ENCODE data around the gene GABBR2.

Gene GABBR2

GRCh38 chr9:98385751-98386150, 323.0 kb downstream of the GABBR2 start:
- DNase-seq = no peak

GRCh38 chr9:98383758-98384157, 325.0 kb downstream of the GABBR2 start:
- DNase-seq = no peak

- no peak for DNase-seq
Measured at GRCh38 chr9:98381311-98382103, 327.2 kb downstream of the GABBR2 start.

DNA sequence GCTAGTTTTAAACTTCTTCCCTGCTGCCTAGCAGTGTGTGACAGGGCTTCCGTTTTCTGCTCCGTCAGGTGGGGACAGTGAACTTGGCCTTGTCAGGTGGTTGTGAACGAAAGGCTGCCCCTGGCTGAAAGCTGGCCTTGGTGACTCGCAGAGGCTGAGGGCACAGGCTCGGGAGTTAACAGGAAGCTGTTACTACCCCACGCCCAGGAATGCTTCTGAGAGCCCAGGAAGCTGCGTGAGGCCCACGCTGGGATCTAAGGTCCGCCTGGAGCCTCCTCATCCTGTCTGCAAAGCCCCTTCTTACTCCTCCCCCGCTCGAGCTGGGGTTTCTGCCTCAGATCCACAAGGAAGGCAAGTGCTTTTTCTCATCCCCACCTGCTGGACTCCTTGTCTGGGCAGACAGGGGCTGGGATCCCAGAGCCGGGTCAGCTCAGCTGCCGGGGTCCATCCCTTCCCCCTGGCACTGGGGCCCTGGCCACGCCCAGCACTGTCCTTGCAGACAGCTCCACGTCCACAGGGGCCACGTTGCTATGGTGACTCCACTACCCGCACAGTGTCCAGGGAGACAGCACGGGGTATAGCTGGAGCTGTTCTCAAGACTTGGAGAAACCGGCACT, 328.6 kb downstream of the GABBR2 start:
- DNase-seq = no peak

GRCh38 chr9:98379572-98379971, 329.2 kb downstream of the GABBR2 start:
- DNase-seq = no peak

DNA sequence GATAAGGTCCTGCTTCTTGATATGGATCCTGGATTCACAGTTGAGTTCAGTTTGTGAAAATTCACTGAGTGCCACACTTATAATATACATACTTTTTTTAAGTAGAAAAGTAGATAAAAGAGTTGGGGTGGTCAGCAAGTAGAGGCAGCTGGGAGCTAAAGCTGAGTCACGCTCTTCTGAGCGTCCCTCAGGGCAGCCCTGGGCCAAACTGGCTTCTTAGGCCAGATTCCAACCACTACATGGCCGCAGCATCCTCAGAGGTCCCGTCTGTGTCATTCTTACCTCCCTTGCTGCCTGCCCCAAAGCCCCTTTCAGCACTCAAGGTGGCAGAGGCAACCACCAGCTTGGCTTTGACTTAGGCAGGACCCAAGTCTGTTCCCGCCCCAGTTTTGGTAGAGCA, 329.9 kb downstream of the GABBR2 start:
- no peak for DNase-seq

- no peak for DNase-seq
Measured at GRCh38 chr9:98378206-98378780, 330.4 kb downstream of the GABBR2 start.

DNA sequence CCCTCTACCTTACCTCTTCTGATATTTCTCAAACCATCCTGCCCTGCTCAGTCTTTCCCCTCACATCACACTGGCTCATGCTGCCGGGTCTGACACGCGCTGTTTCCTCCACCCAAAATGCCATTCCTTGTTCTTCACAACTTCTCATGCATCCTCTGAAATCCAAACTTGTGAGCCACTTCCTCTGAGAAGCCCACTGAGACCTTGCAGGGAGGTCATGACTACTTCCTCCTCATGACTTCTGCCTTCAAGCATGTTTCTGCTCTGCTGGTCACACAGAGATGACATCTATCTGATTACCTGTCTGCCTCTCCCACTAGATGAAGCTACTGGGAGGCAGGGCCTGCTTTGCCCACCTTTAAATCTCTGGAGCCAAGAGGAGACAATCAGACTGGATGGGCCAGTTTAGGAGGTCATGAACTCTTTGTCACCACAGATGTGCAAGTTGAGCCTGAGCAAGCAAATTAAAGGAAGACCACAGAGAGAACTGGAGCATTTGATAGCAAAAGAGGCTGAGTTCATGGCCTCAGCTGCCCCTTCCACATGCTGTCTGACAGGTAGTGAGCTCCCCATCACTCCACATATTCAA, 333.5 kb downstream of the GABBR2 start:
- no peak for DNase-seq

DNA sequence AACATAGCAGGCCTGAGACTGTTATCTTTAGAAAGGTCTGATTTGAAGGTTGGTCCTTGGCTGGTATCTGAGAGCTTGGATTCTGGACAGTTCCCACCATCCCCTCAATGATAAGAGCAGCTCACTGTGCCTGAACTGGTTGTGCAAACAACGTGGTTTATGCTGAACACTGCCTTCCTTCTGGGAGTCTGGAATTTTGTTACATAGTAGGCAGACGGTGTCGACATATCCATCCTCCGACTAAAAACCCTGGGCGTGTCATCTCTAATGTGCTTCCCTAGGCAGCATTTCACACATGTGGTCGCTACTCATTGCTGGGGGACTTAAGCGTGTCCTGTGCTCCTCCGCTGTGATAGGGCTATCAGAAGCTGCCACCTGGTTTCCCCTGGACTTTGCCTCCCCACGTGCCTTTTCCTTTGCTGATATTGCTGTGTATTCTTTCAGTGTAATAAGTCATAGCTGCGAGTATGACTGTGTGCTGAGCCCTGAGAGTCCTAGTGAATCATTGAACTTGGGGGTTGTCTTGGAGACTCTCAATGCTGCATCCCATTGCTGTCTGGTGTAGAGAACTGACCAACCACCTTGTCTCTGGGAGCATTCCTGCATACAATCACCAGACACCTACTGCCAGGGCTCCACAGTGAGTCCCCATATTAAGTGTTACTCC, 334.2 kb downstream of the GABBR2 start:
- no peak for DNase-seq

DNA sequence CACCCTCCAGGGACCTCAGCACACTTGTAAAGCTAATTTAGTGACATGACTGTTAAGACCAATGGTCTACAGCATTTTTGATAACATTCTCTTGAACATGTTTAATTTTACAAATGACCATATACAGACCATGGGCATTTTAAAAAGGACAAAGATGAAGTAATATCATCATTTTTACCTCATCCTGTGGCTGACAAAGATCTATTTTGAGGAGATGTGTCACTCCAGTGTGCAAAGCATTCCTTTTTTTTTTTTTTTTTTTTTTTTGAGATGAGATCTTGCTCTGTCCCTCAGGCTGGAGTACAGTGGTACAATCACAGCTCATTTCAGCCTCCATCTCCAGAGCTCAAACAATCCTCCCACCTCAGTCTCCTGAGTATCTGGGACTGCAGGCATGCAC, 335.1 kb downstream of the GABBR2 start:
- DNase-seq = no peak

- DNase-seq = no peak
Measured at GRCh38 chr9:98372077-98372836, 336.5 kb downstream of the GABBR2 start.

GRCh38 chr9:98370976-98371315, 337.8 kb downstream of the GABBR2 start:
- DNase-seq = no peak

DNA sequence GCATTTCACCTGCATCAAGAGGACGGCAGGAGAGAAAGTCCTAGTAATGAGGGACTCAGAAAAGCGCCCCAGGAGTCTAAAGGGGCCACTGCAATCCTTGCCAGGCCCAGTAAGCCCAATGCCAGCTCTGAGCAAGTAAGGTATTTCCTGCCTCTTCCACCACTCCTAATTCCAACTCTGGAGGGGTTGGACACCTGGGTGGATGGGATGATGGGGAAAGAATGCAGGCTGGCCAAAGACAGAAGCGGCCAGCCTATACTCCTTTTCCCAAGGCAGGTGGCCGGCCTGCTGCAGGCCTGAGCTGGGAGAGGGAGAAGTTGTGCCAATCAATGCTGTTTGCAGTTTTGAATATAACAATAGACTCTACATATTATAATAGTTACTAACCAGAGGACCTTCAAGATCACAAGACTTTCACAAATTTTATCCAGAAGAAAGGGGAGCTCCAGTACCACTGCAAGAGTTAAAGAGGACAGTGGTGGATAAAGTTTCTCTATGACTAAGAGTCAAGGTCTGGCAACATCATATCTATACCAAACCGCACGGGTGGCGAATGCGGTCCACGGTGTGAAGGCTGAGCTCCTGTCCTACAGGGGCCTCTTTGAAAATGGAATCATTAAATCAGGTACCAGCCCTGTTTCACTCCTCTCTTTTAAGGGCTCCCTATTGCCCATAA, 338.3 kb downstream of the GABBR2 start:
- no peak for DNase-seq

- DNase-seq = no peak
Measured at GRCh38 chr9:98369896-98370295, 338.8 kb downstream of the GABBR2 start.

DNA sequence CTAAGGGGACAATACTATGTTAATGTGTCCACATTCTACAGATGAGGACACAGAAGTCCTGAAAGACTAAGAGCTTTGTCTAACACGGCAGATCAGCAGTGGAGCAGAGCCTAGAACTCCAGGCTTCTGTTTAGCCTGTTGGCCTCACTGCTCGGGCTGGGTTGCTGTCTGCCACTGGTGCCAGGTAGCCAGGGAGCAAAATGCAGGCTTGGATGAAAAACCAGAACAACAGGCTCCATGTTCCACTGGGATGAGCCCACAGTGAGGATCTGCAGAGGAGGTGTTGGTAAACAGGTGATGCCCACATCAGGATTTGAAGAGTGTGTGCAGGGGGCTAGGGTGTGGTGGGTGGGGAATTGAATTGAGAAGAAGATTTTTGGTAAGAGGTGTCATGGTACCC, 339.3 kb downstream of the GABBR2 start:
- no peak for DNase-seq

DNA sequence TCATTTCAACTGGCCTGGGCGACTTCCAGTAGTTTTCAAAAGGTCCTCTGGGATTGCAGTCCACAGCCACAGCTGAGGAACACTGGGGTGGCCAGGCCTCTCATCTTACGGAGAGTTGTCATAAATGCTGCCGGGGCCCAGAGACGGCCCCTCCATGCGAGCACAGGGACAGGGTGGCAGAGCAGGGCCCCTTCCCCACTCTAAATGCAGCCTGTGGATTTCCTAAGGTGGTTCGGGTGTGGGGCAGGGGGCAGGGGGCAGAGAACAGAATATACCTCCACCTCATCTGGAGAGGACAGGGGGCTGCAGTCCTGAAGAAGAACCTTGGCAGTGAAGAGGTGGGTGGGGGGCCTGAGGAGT, 339.7 kb downstream of the GABBR2 start:
- no peak for DNase-seq

GRCh38 chr9:98368366-98369065, 340.2 kb downstream of the GABBR2 start:
- DNase-seq = no peak

- DNase-seq = no peak
Measured at GRCh38 chr9:98367923-98368322, 340.8 kb downstream of the GABBR2 start.

DNA sequence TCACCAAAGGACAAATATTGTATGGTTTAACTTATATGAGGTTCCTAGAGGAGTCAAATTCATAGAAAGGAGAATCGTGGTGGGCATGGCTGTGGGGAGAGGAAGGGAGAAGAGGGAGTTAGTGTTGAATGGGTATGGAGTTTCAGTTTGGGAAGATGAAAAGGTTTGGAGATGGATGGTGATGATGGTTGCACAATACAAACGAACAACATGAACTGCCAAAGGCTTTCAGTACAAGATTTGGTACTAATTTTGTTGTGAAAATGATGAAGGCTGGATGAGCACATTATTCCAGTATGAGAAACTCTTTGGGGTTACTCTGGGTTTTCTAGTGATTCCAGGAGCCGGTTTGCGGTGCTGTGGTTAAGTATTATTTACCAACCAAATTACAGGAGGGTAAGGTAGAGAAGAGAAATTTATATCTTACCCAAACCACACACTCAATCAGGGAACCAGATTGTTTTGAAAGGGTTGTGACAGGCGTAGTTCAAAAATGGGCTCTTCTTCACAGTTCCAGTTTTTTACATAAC, 341.3 kb downstream of the GABBR2 start:
- no peak for DNase-seq

- DNase-seq = no peak
Measured at GRCh38 chr9:98365781-98366180, 343.0 kb downstream of the GABBR2 start.

DNA sequence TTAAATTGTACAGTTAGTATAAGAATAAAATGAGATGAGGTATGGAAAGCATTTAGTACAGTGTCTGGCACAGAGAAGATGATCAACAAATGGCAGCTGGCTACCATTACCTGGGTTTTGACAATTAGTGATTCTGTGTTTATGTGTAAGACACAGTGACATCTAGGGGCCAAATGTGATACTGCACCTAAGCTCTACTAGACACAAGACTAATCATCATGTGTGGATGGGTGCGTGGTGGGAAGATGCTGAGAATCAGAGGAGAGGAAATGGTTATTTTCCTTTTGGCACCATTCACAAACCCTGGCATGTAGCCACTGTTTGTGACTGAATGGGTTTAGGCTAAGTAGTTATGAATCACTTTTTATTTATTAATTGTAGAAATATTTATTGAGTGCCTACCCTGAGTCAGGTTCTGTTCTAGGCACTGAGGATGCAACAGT, 343.5 kb downstream of the GABBR2 start:
- DNase-seq = no peak
